Astrocyte (in vitro differentiated cells and primary cell): Measurements from ENCODE around the gene DCP1B. TPM values are rescaled to one million over a fixed set of nuclear protein-coding genes. Genes with fewer than 3 reads are reported as not detected.

Experiments
- DNase-seq: peaks from one replicate; pipeline ENCODE4 v3.0.0-alpha.2; 2010; ENCODE audit warnings: low read depth
- FAIRE-seq: peaks from 2 replicates; lab custom pipeline; 2011; peaks lifted over from hg19 to GRCh38; lab: Jason Lieb, UNC
- H2AFZ ChIP-seq: 2 replicates; pipeline ENCODE4 v1.6.0; 2012; ENCODE audit warnings: low read depth, low read length, inconsistent platforms
- H3K27ac ChIP-seq: 2 replicates; pipeline ENCODE4 v1.5.1; 2011; ENCODE audit warnings: low read depth, low read length, inconsistent platforms
- H3K27me3 ChIP-seq: 2 replicates; pipeline ENCODE4 v1.6.0; 2011; ENCODE audit warnings: low read length, inconsistent platforms; ENCODE audit not compliant: insufficient read depth
- H3K36me3 ChIP-seq: 2 replicates; pipeline ENCODE4 v1.5.1; 2011; ENCODE audit warnings: low read length, inconsistent platforms; ENCODE audit not compliant: insufficient read depth
- H3K4me1 ChIP-seq: 2 replicates; pipeline ENCODE4 v1.5.1; 2011; ENCODE audit warnings: low read length, inconsistent platforms; ENCODE audit not compliant: insufficient read depth
- H3K4me2 ChIP-seq: 2 replicates; pipeline ENCODE4 v1.6.0; 2012; ENCODE audit warnings: low read length, inconsistent platforms
- H3K4me3 ChIP-seq: 2 replicates; pipeline ENCODE4 v1.5.1; 2011; ENCODE audit warnings: low read depth, mild to moderate bottlenecking, low read length, inconsistent platforms; ENCODE audit not compliant: insufficient read depth
- H3K79me2 ChIP-seq: 2 replicates; pipeline ENCODE4 v1.6.0; 2012; ENCODE audit warnings: mild to moderate bottlenecking, low read length, inconsistent platforms; ENCODE audit not compliant: insufficient read depth
- H3K9ac ChIP-seq: 2 replicates; pipeline ENCODE4 v1.6.0; 2012; ENCODE audit warnings: mild to moderate bottlenecking, low read length, inconsistent platforms
- H3K9me3 ChIP-seq: 2 replicates; pipeline ENCODE4 v1.5.1; 2012; ENCODE audit warnings: low read depth, mild to moderate bottlenecking, low read length, inconsistent platforms; ENCODE audit not compliant: insufficient read depth
- H4K20me1 ChIP-seq: 2 replicates; pipeline ENCODE4 v1.6.0; 2012; ENCODE audit warnings: low read length, inconsistent platforms; ENCODE audit not compliant: insufficient read depth
- H3K27ac Mint-ChIP-seq: one replicate; pipeline ENCODE4 v1.8.0; 2021; ENCODE audit warnings: mild to moderate bottlenecking, mixed read lengths; ENCODE audit not compliant: unreplicated experiment
- H3K27me3 Mint-ChIP-seq: one replicate; pipeline ENCODE4 v1.8.0; 2021; ENCODE audit warnings: low read depth, mixed read lengths; ENCODE audit not compliant: unreplicated experiment
- H3K36me3 Mint-ChIP-seq: one replicate; pipeline ENCODE4 v1.8.0; 2021; ENCODE audit warnings: low read depth, mixed read lengths; ENCODE audit not compliant: unreplicated experiment
- H3K4me1 Mint-ChIP-seq: one replicate; pipeline ENCODE4 v1.8.0; 2021; ENCODE audit warnings: low read depth, mixed read lengths; ENCODE audit not compliant: unreplicated experiment
- H3K4me3 Mint-ChIP-seq: one replicate; pipeline ENCODE4 v1.8.0; 2021; ENCODE audit warnings: mild to moderate bottlenecking, moderate library complexity, mixed read lengths; ENCODE audit not compliant: unreplicated experiment
- H3K9me3 Mint-ChIP-seq: one replicate; pipeline ENCODE4 v1.8.0; 2021; ENCODE audit warnings: mild to moderate bottlenecking, mixed read lengths; ENCODE audit not compliant: unreplicated experiment
- CTCF ChIP-seq: IDR thresholded peaks from 2 replicates; pipeline ENCODE4 v1.5.1; 2011; ENCODE audit warnings: low read depth, mild to moderate bottlenecking, inconsistent platforms, low read length, moderate library complexity; ENCODE audit not compliant: insufficient read depth
- EZH2 ChIP-seq: IDR thresholded peaks from 2 replicates; pipeline ENCODE4 v1.6.1; 2012; ENCODE audit warnings: mild to moderate bottlenecking, low read length, inconsistent platforms; ENCODE audit not compliant: insufficient read depth
- total RNA-seq: library from RNA; stranded (reverse); gene quantifications from 2 replicates; pipeline ENCODE4 v1.2.1, GENCODE V29; 2021

The DCP1B gene
- total RNA-seq, 1 donor from 2014 or later = 13.1 TPM

DNA sequence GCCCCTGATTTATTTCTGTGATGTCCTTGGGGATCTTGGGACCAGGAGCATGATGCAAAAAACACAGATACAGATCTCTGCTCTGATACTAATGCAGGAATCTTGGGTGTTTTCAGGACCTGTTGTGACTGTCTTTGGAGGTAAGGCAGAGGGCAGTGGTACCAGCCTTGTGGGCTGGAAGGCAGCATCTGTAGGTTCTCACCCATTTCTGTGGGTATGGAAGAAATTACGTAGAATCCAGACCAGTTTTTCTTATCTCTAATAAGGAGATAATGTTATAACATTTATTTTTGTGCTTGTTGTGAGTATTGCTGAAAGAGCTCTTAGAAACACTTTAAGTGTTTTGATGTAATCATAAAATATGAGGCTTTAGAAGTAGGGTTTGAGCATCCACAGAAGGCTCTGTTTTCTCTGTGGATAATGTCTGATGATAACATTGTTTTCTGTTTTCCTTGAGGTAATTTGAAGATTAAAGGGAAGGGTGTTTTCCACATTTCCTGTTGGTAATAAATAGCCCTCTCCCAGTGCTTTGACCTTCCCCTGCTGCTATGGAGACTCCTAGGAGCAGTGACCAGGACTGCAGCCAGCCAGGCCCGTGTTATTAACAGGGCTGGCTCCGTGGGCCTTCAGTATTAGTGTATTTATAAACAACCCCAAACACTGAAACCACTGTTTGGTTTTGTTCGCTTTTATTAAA lies 9.4 kb upstream of the DCP1B start:
- FAIRE-seq (no peak), DNase-seq (no peak)
- H3K79me2 ChIP-seq = no peaks in the 10 kb centered on the region
- no peaks in the 10 kb centered on the region for H3K36me3 ChIP-seq
- Mint-ChIP-seq H3K27me3 (no peaks in the 10 kb centered on the region), H3K36me3 (no peaks in the 10 kb centered on the region), H3K27ac (no peak overlapping the region), H3K4me1 (no peaks in the 10 kb centered on the region), H3K9me3 (no peaks in the 10 kb centered on the region), H3K4me3 (no peak overlapping the region)
- H3K9me3 ChIP-seq = no peaks in the 10 kb centered on the region
- H3K4me2 ChIP-seq = no peak overlapping the region
- H3K4me3 ChIP-seq = no peak overlapping the region
- H3K9ac ChIP-seq = no peak overlapping the region
- H3K27me3 ChIP-seq = no peaks in the 10 kb centered on the region
- TF ChIP-seq CTCF (no peak), EZH2 (no peak)
- H4K20me1 ChIP-seq = no peaks in the 10 kb centered on the region
- H2AFZ ChIP-seq = no peak overlapping the region
- H3K27ac ChIP-seq = no peak overlapping the region
- H3K4me1 ChIP-seq = no peaks in the 10 kb centered on the region

- Histone ChIP-seq H3K4me2 (no peak overlapping the region), H2AFZ (no peak overlapping the region), H3K9ac (no peak overlapping the region), H3K9me3 (no peaks in the 10 kb centered on the region), H3K4me1 (no peaks in the 10 kb centered on the region), H3K4me3 (no peak overlapping the region), H4K20me1 (no peaks in the 10 kb centered on the region), H3K36me3 (no peaks in the 10 kb centered on the region), H3K27me3 (no peaks in the 10 kb centered on the region), H3K79me2 (no peaks in the 10 kb centered on the region), H3K27ac (no peak overlapping the region)
- Mint-ChIP-seq H3K4me1 (no peaks in the 10 kb centered on the region), H3K27me3 (no peaks in the 10 kb centered on the region), H3K9me3 (no peaks in the 10 kb centered on the region), H3K36me3 (no peaks in the 10 kb centered on the region), H3K4me3 (no peak overlapping the region), H3K27ac (no peak overlapping the region)
- FAIRE-seq (no peak), DNase-seq (no peak)
- TF ChIP-seq EZH2 = no peak
- no peak for TF ChIP-seq CTCF
These were observed 8.8 kb upstream of the DCP1B start for GRCh38 chr12:2013086-2013485.
